A204.1 (cell line): Measurements from ENCODE around the gene CAST.
"Not testable (repeated sequence)": the region's sequence is repeated elsewhere in the genome, so short reads cannot be mapped to it uniquely, and the experiment has no call there.

Source experiments
- FAIRE-seq: peaks from 2 replicates; lab custom pipeline; 2012; peaks lifted over from hg19 to GRCh38; lab: Jason Lieb, UNC

The CAST gene

GRCh38 chr5:96712100-96712746 is 50.0 kb downstream of the CAST start:
- no peak for FAIRE-seq

GRCh38 chr5:96714450-96714849 is 52.3 kb downstream of the CAST start:
- no peak for FAIRE-seq

- no peak for FAIRE-seq
Measured at GRCh38 chr5:96714951-96715451, 52.8 kb downstream of the CAST start.

- FAIRE-seq = no peak
Measured at GRCh38 chr5:96716007-96716406, 53.8 kb downstream of the CAST start.

GRCh38 chr5:96716716-96717115 is 54.5 kb downstream of the CAST start:
- no peak for FAIRE-seq

- no peak for FAIRE-seq
Measured at GRCh38 chr5:96717874-96718273, 55.7 kb downstream of the CAST start.

GRCh38 chr5:96718635-96719077 is 56.5 kb downstream of the CAST start:
- no peak for FAIRE-seq

GRCh38 chr5:96720408-96720807 is 58.2 kb downstream of the CAST start:
- no peak for FAIRE-seq

GRCh38 chr5:96721351-96721977 is 59.3 kb downstream of the CAST start:
- FAIRE-seq = no peak

- FAIRE-seq = no peak
Measured at GRCh38 chr5:96725257-96725656, 63.1 kb downstream of the CAST start.

- FAIRE-seq = no peak
Measured at GRCh38 chr5:96726802-96727201, 64.6 kb downstream of the CAST start.

GRCh38 chr5:96729156-96729555 is 67.0 kb downstream of the CAST start:
- no peak for FAIRE-seq

- no peak for FAIRE-seq
Measured at GRCh38 chr5:96730586-96730985, 68.4 kb downstream of the CAST start.

- FAIRE-seq = no peak
Measured at GRCh38 chr5:96733771-96734500, 71.8 kb downstream of the CAST start.

GRCh38 chr5:96734871-96735325 is 72.7 kb downstream of the CAST start:
- no peak for FAIRE-seq

- no peak for FAIRE-seq
Measured at GRCh38 chr5:96736937-96737336, 74.8 kb downstream of the CAST start.

GRCh38 chr5:96741106-96741505 is 78.9 kb downstream of the CAST start:
- no peak for FAIRE-seq

- FAIRE-seq = no peak
Measured at GRCh38 chr5:96741891-96742309, 79.7 kb downstream of the CAST start.

GRCh38 chr5:96742538-96742937 is 80.4 kb downstream of the CAST start:
- FAIRE-seq = no peak

GRCh38 chr5:96743065-96743768 is 81.0 kb downstream of the CAST start:
- no peak for FAIRE-seq

- no peak for FAIRE-seq
Measured at GRCh38 chr5:96743805-96744204, 81.6 kb downstream of the CAST start.

- FAIRE-seq = not testable (repeated sequence)
Measured at GRCh38 chr5:96744218-96744617, 82.0 kb downstream of the CAST start.

- no peak for FAIRE-seq
Measured at GRCh38 chr5:96745025-96745424, 82.8 kb downstream of the CAST start.
